GM12864 (cell line): ENCODE results near the gene PSKH1.

ENCODE experiments used
- DNase-seq: peaks from one replicate; pipeline ENCODE4 v3.0.0-alpha.2; 2011; ENCODE audit warnings: low read depth
- H3K4me3 ChIP-seq: 2 replicates; pipeline ENCODE4 v1.5.1; 2011; ENCODE audit warnings: mild to moderate bottlenecking, low read depth, low read length, control low read depth
- TF ChIP-seq, protein P1 (sequence below): IDR thresholded peaks from 2 replicates; pipeline ENCODE4 v1.5.1; 2011; ENCODE audit warnings: low read depth, mild to moderate bottlenecking, moderate library complexity, low read length, control low read depth, inconsistent platforms; ENCODE audit errors: missing control alignments

Gene PSKH1

GRCh38 chr16:67881621-67882161 lies 11.4 kb upstream of the PSKH1 start:
- DNase-seq = no peak
- TF ChIP-seq, protein P1, sequence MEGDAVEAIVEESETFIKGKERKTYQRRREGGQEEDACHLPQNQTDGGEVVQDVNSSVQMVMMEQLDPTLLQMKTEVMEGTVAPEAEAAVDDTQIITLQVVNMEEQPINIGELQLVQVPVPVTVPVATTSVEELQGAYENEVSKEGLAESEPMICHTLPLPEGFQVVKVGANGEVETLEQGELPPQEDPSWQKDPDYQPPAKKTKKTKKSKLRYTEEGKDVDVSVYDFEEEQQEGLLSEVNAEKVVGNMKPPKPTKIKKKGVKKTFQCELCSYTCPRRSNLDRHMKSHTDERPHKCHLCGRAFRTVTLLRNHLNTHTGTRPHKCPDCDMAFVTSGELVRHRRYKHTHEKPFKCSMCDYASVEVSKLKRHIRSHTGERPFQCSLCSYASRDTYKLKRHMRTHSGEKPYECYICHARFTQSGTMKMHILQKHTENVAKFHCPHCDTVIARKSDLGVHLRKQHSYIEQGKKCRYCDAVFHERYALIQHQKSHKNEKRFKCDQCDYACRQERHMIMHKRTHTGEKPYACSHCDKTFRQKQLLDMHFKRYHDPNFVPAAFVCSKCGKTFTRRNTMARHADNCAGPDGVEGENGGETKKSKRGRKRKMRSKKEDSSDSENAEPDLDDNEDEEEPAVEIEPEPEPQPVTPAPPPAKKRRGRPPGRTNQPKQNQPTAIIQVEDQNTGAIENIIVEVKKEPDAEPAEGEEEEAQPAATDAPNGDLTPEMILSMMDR = no peak
- H3K4me3 ChIP-seq = no peak overlapping the region

- no peak for DNase-seq
- TF ChIP-seq, protein P1 = no peak
- H3K4me3 ChIP-seq = no peak overlapping the region
Measured at GRCh38 chr16:67882374-67883145, 10.5 kb upstream of the PSKH1 start.

DNA sequence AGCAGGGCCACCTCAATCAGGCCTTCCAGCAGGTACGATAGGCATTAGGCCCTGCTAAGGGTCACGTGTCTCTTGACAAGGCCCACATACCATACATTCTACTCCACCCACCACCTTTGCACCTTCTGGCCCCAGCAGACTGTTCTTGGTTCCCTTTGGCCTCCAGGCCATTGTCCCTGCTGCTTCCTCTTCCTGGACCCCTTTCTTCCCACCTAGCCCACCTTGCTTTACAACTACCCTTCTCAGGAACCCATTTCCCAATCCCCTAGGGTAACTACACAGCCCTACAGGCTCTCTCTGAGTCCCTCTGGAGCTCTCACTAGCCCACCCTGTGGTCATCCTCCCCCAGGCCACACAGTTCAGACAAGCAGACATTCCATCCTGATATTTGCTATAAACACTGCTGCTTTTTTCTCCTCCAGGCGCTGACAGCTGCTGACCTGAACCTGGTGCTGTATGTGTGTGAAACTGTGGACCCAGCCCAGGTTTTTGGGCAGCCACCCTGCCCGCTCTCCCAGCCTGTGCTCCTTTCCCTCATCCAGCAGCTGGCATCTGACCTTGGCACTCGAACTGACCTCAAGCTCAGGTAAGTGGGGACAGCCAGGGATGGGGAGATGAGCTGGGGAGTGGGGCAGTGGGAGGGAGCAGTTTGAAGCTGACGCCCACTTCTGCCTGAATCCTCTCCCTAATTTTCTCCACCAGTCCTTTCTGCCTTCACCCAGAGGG lies 9.7 kb upstream of the PSKH1 start:
- DNase-seq = no peak
- H3K4me3 ChIP-seq = no peak overlapping the region
- TF ChIP-seq, protein P1 = no peak

DNA sequence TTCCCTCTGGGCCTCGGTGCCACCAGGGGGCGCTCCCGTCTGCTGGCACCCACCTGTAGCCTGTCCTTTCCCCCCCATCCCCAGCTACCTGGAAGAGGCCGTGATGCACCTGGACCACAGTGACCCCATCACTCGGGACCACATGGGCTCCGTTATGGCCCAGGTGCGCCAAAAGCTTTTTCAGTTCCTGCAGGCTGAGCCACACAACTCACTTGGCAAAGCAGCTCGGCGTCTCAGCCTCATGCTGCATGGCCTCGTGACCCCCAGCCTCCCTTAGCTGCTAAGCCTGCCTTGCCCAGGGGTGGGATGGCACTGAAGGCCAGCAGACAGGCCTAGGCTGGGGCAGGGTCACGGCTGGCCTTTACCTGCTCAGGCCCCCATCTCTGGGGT lies 9.2 kb upstream of the PSKH1 start:
- TF ChIP-seq, protein P1 = peak; percentile 93
- DNase-seq = no peak
- H3K4me3 ChIP-seq = no peak overlapping the region

- no peak within 1 kb of the TSS for H3K4me3 ChIP-seq
- no peak for DNase-seq
- TF ChIP-seq, protein P1 = no peak
Measured at GRCh38 chr16:67884684-67885083, 8.4 kb upstream of the PSKH1 start, which contains the start of gene NRN1L. TSS of gene NRN1L (plus strand) at chr16:67884885. CDS start at chr16:67884904, 19 bp downstream.

GRCh38 chr16:67885545-67885944 lies 7.5 kb upstream of the PSKH1 start:
- H3K4me3 ChIP-seq = no peak overlapping the region
- no peak for DNase-seq
- TF ChIP-seq, protein P1 = no peak
